WTC11 (cell line): Measurements from ENCODE around the gene MRTFB. TPM values are rescaled to one million over a fixed set of nuclear protein-coding genes. Genes with fewer than 3 reads are reported as not detected.

Source experiments
- ATAC-seq: fragments of 200-7000 bp; cut with Tn5 transposase; 2 replicates; pipeline ENCODE4 v1.10.0; 2021; ENCODE audit warnings: mild to moderate bottlenecking, moderate library complexity
- CTCF ChIA-PET: fragments of 300-600 bp; sonication (Branson Sonifier 250); formaldehyde crosslinking; loops from one replicate; lab custom pipeline; 2021; ENCODE audit warnings: antibody characterized with exemption; lab: Charles Lee
- POLR2A ChIA-PET: fragments of 350-600 bp; sonication (Branson Sonifier 250); formaldehyde crosslinking; loops from one replicate; lab custom pipeline; 2021; ENCODE audit warnings: antibody characterized with exemption; lab: Charles Lee
- DNase-seq: peaks from one replicate; pipeline ENCODE4 v3.0.0; 2021; ENCODE audit warnings: low spot score
- H3K27ac Mint-ChIP-seq: 2 replicates; pipeline ENCODE4 v1.8.0; 2021; ENCODE audit warnings: mixed read lengths
- H3K27me3 Mint-ChIP-seq: 2 replicates; pipeline ENCODE4 v1.8.0; 2021; ENCODE audit warnings: low read depth, mild to moderate bottlenecking, moderate library complexity, mixed read lengths
- H3K36me3 Mint-ChIP-seq: 2 replicates; pipeline ENCODE4 v1.8.0; 2021; ENCODE audit warnings: mixed read lengths
- H3K4me1 Mint-ChIP-seq: 2 replicates; pipeline ENCODE4 v1.8.0; 2022; ENCODE audit warnings: mixed read lengths
- H3K4me3 Mint-ChIP-seq: 2 replicates; pipeline ENCODE4 v1.8.0; 2021; ENCODE audit warnings: mild to moderate bottlenecking, moderate library complexity, mixed read lengths
- H3K9me3 Mint-ChIP-seq: 2 replicates; pipeline ENCODE4 v1.8.0; 2021; ENCODE audit warnings: mixed read lengths
- ARID4B ChIP-seq: sonication (generic); formaldehyde crosslinking; IDR thresholded peaks from 2 replicates; pipeline ENCODE4 v1.8.0; 2023; ENCODE audit warnings: missing genetic modification reagents, mild to moderate bottlenecking, borderline replicate concordance
- E2F4 ChIP-seq: sonication (generic); formaldehyde crosslinking; IDR thresholded peaks from 2 replicates; pipeline ENCODE4 v1.8.1; 2022; ENCODE audit warnings: low read depth, mild to moderate bottlenecking, moderate library complexity, missing genetic modification reagents, borderline replicate concordance
- E2F5 ChIP-seq: sonication (generic); formaldehyde crosslinking; IDR thresholded peaks from 2 replicates; pipeline ENCODE4 v1.8.1; 2022; ENCODE audit warnings: mild to moderate bottlenecking, moderate library complexity, missing genetic modification reagents
- ELF4 ChIP-seq: sonication (generic); formaldehyde crosslinking; IDR thresholded peaks from 2 replicates; pipeline ENCODE4 v1.8.1; 2022; ENCODE audit warnings: low read depth, mild to moderate bottlenecking, moderate library complexity, missing genetic modification reagents
- EMX1 ChIP-seq: fragments of 250-450 bp; sonication (Bioruptor Pico); IDR thresholded peaks from 2 replicates; pipeline ENCODE4 v1.8.0; 2021; ENCODE audit warnings: mild to moderate bottlenecking
- ESRRA ChIP-seq: sonication (generic); formaldehyde crosslinking; IDR thresholded peaks from 2 replicates; pipeline ENCODE4 v1.8.1; 2022; ENCODE audit warnings: mild to moderate bottlenecking, missing genetic modification reagents, borderline replicate concordance
- FOXP1 ChIP-seq: sonication (generic); formaldehyde crosslinking; IDR thresholded peaks from 2 replicates; pipeline ENCODE4 v1.8.0; 2022; ENCODE audit warnings: missing genetic modification reagents, mild to moderate bottlenecking, moderate library complexity, borderline replicate concordance
- IRF2 ChIP-seq: sonication (generic); formaldehyde crosslinking; IDR thresholded peaks from 2 replicates; pipeline ENCODE4 v1.8.0; 2022; ENCODE audit warnings: low read depth, missing genetic modification reagents, borderline replicate concordance
- KAT7 ChIP-seq: sonication (generic); formaldehyde crosslinking; IDR thresholded peaks from 2 replicates; pipeline ENCODE4 v1.8.1; 2023; ENCODE audit warnings: missing genetic modification reagents, mild to moderate bottlenecking, borderline replicate concordance
- MLX ChIP-seq: sonication (generic); formaldehyde crosslinking; IDR thresholded peaks from 2 replicates; pipeline ENCODE4 v1.8.1; 2023; ENCODE audit warnings: mild to moderate bottlenecking, missing genetic modification reagents, moderate library complexity
- MYBL2 ChIP-seq: sonication (generic); formaldehyde crosslinking; IDR thresholded peaks from 2 replicates; pipeline ENCODE4 v1.8.1; 2023; ENCODE audit warnings: mild to moderate bottlenecking, moderate library complexity, missing genetic modification reagents
- SOX15 ChIP-seq: fragments of 250-450 bp; sonication (Bioruptor Pico); IDR thresholded peaks from 2 replicates; pipeline ENCODE4 v1.9.0; 2021; ENCODE audit warnings: mild to moderate bottlenecking
- STAT6 ChIP-seq: sonication (generic); formaldehyde crosslinking; conservative IDR thresholded peaks from 2 replicates; pipeline ENCODE4 v1.8.1; 2023; ENCODE audit warnings: mild to moderate bottlenecking, low read depth, missing genetic modification reagents, moderate library complexity
- USF1 ChIP-seq: sonication (generic); formaldehyde crosslinking; IDR thresholded peaks from 2 replicates; pipeline ENCODE4 v1.8.0; 2022; ENCODE audit warnings: mild to moderate bottlenecking, missing genetic modification reagents
- ZMAT4 ChIP-seq: fragments of 250-450 bp; sonication (Bioruptor Pico); IDR thresholded peaks from 2 replicates; pipeline ENCODE4 v1.9.0; 2021; ENCODE audit warnings: mild to moderate bottlenecking
- ZNF138 ChIP-seq: sonication (generic); formaldehyde crosslinking; conservative IDR thresholded peaks from 2 replicates; pipeline ENCODE4 v1.8.1; 2022; ENCODE audit warnings: mild to moderate bottlenecking, moderate library complexity, missing genetic modification reagents
- ZNF219 ChIP-seq: sonication (generic); formaldehyde crosslinking; IDR thresholded peaks from 2 replicates; pipeline ENCODE4 v1.8.0; 2023; ENCODE audit warnings: missing genetic modification reagents, mild to moderate bottlenecking, borderline replicate concordance
- ZNF396 ChIP-seq: fragments of 250-450 bp; sonication (Bioruptor Pico); IDR thresholded peaks from 2 replicates; pipeline ENCODE4 v1.8.0; 2021; ENCODE audit warnings: mild to moderate bottlenecking, moderate library complexity, borderline replicate concordance
- ZNF532 ChIP-seq: fragments of 250-450 bp; sonication (Bioruptor Pico); IDR thresholded peaks from 2 replicates; pipeline ENCODE4 v1.9.0; 2021; ENCODE audit warnings: mild to moderate bottlenecking, borderline replicate concordance
- total RNA-seq: library from RNA; stranded (reverse); gene quantifications from 3 replicates; pipeline ENCODE4 v1.2.3, GENCODE V29; 2021

Gene MRTFB
- total RNA-seq, 1 experiment from 2014 or later = 30.8 TPM

- TF ChIP-seq ARID4B (CRISPR knock-in tag) (no peak), EMX1 (CRISPR knock-in tag) (no peak)
Measured at GRCh38 chr16:14193316-14193871, 122.3 kb downstream of the MRTFB start (continued).

- no peak overlapping the region for H3K4me3 Mint-ChIP-seq
- ATAC-seq (no peak), DNase-seq (no peak)
- no peaks in the 10 kb centered on the region for H3K36me3 Mint-ChIP-seq
- H3K4me1 Mint-ChIP-seq = 0 out of 2 replicates have a peak, but pooled peaks cover 3% of the 10 kb centered on the region
- ChIA-PET POLR2A (no interaction called here), CTCF (interaction anchor here (0.6 kb wide), 1 partner anchor 9 kb away, joined by 4 read pairs; no protein-coding TSS in a partner anchor)
- no peaks in the 10 kb centered on the region for H3K9me3 Mint-ChIP-seq
- H3K27ac Mint-ChIP-seq = no peak overlapping the region
- no peaks in the 10 kb centered on the region for H3K27me3 Mint-ChIP-seq
- TF ChIP-seq ELF4 (no peak), KAT7 (CRISPR knock-in tag) (no peak), ZNF532 (CRISPR knock-in tag) (no peak), ZMAT4 (no peak), ZNF396 (CRISPR knock-in tag) (no peak), MLX (no peak), ZNF219 (CRISPR knock-in tag) (no peak), MYBL2 (CRISPR knock-in tag) (no peak), STAT6 (CRISPR knock-in tag) (no peak), FOXP1 (CRISPR knock-in tag) (no peak), ZNF138 (CRISPR knock-in tag) (no peak), SOX15 (CRISPR knock-in tag) (no peak), IRF2 (CRISPR knock-in tag) (no peak), E2F5 (CRISPR knock-in tag) (no peak), E2F4 (CRISPR knock-in tag) (no peak), USF1 (CRISPR knock-in tag) (no peak), ESRRA (no peak)
Measured at GRCh38 chr16:14194721-14195120, 123.6 kb downstream of the MRTFB start.
